Mammary epithelial cell (primary cell): ENCODE measurements around the gene C1QTNF4.
"Not testable (repeated sequence)": the region's sequence is repeated elsewhere in the genome, so short reads cannot be mapped to it uniquely, and the experiment has no call there.

Source experiments
- CTCF ChIP-seq, 2 donors: IDR thresholded peaks in 1 of 2; conservative IDR thresholded peaks in 1 of 2; 2 replicates each; pipeline ENCODE4 v1.5.1; 2011 to 2012; ENCODE audit warnings: inconsistent platforms in 2 of 2, low read length in 2 of 2, mild to moderate bottlenecking in 2 of 2, control low read depth in 1 of 2, low read depth in 1 of 2; ENCODE audit not compliant: insufficient read depth in 1 of 2; ENCODE audit errors: extremely low read depth in 1 of 2
- EZH2 ChIP-seq: IDR thresholded peaks from 2 replicates; pipeline ENCODE4 v1.6.1; 2012; ENCODE audit warnings: low read length, inconsistent platforms, borderline replicate concordance

- TF ChIP-seq CTCF (conservative IDR thresholded peaks at IDR 0.05 in 1 of 2, IDR thresholded peaks at IDR 0.05 in 1 of 2; ENCODE audit: extremely low read depth in 1 of 2, insufficient read depth in 1 of 2, low read depth in 1 of 2, low read length in 2 of 2); EZH2: not testable (repeated sequence)
Measured at GRCh38 chr11:47564366-47564765, 29.8 kb downstream of the C1QTNF4 start.
